ENCODE results near the gene SLC7A14.

SLC7A14 gene

DNA sequence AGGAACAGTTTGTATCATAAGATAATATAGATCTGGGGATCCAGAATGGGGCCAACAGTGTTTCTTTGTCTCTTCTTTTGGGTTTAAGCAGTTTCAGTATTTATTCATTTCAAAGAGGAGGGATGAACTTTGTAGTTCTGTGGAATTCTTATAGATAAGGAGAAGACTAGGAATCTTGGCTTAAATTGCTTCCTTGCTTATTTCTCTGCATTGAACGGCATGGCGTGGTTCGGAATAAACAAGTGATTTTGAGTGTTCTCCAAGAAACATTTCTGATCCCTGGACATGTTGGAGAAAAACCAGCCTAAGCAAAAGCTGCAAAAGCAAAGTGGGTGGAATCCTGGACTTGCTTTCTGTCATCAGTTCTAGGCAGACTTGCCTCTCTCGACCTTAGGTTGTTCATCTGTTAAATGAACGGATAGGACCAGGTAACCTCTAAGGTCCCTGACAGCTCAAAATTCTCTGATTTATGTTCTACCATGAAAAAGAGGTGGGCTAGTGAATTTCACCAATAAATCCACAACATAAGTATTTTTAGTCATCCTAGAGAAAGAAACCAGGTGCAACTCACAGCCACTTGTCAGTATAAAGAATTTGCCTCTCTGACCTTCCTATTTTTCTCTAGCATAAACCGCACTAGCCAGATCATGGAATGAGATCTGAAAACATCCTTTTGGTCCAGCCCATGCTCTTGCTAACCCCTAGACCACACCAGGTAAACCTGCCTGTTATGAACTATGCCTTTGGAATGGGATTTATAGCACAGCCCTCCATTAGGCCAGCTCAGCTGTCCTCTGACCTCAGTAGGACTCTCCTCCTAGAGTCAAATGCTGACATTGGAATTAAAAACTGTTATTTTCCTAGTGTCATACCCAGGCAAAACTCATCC lies 88.4 kb downstream of the SLC7A14 start:
- DNase-seq (ENCODE audit: low spot score), result no peak

DNA sequence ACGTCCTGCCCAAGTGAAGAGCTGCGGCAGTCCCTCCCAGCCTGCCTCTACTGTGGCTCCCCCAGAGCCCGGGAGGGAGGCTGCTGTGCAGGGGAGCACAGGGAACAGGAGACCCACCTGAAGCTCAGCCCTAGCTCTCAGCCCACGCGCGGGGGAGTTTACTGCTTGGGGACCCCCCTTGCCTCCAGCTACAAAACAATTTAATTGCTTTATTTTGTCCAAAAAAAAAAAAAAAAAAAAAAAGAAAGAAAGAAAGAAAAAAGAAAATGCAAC lies 89.1 kb downstream of the SLC7A14 start:
- DNase-seq (ENCODE audit: low spot score), result no peak

DNA sequence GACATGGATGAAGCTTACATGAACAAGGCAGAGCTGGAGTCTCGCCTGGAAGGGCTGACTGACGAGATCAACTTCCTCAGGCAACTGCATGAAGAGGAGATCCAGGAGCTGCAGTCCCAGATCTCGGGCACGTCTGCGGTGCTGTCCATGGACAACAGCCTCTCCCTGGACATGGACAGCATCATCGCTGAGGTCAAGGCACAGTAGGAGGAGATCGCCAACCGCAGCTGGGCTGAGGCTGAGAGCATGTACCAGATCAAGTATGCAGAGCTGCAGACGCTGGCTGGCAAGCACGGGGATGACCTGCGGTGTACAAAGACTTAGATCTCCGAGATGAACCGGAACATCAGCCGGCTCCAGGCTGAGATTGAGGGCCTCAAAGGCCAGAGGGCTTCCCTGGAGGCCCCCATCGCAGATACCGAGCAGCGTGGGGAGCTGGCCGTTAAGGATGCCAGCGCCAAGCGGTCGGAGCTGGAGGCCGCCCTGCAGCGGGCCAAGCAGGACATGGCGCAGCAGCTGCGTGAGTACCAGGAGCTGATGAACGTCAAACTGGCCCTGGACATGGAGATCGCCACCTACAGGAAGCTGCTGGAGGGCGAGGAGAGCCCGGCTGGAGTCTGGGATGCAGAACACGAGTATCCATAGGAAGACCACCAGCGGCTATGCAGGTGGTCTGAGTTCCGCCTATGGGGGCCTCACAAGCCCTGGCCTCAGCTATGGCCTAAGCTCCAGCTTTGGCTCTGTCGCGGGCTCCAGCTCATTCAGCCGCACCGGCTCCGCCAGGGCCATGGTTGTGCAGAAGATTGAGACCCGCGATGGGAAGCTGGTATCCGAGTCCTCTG lies 89.6 kb downstream of the SLC7A14 start:
- no peak for DNase-seq (ENCODE audit: low spot score)

DNA sequence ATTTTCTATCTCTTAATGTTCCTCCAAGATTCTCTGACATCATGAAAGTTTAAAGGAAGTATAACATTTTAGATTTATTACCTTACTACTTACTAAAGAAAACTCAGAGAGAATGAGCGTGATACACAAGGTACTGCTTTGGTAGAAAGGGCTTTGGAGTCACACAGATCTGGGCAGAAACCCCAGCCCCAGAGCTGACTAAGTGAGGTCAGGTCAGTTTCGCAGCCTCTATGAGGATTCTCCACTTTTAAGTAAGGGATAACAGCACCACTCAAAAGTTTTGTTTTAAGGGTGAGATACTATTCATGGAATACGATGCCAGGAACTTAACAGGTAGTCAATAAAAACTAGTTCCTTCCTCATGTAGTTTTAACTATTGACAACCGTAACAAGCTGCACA lies 91.1 kb downstream of the SLC7A14 start:
- no peak for DNase-seq (ENCODE audit: low spot score)

DNA sequence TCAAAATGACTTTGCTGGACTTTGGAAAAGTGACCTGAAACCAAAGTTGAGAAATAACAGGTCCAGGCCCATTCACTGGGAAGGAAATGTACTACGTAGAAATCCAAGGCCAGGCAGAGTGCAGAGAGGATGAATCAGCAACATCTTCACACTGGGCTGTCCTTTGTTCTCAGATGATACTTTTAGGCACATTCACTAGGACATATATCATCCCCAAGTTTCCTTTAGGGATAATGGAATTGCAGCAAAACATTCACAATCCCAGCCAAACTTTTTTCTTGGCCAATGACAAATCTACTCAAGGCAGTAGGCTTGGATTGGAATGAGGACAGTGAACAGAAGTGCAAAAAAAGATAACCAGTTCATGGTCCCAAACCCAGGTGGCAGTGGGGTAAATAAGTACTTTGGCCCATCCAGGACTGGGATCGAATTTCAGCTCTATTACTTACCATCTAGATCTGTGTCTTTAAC lies 92.1 kb downstream of the SLC7A14 start:
- DNase-seq (ENCODE audit: low spot score), result no peak

DNA sequence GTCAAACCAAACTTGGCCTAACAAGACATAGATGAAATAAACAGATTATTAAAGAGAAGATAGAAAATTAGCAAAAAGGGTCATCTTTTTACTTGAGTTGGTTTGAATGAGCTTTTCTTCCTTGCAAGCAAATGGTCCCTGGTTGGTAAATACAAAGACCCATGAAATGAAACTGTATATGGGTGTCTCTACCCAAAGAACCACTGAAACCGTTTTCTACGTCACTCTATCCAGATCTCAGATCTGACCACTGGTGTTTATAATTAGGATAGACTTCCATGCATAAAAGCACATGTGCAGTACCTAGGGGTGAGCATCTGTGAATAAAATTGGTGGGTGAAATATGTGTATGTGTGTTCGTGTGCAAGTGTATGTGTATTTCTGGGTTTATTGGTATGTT lies 94.0 kb downstream of the SLC7A14 start:
- DNase-seq (ENCODE audit: low spot score), result no peak

DNA sequence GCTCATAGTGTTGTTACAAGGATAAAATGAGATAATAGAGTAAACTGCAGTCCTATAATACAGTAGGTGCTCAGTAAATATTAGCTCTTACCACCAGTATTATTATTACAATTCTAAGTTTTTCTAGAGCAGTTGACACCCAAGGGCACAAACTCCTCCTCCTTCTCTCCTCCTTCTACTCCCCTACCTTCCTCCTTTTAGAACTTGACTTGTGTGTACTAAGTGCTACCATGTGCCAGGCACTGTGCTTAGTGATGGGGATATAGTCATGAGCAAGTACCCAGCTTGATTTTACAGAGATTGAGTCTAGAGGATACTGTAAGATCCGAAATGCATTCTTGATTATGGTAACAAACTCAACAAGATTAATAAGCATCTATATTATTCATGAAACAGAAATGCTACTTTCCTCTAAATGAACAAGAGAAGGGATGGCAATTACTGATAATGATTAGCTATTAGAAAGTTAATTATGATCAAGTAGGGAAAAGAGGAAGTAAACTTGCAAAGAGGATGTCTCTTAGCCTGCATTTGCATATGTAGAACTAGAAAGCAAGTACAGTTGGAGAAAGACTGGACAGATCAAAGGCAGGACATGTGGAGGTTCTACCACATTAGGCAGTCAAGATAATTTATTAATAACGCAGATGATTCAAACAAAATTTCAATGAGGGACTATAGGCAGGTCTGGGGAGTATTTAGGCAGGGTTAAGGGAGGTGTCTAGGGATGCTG lies 94.9 kb downstream of the SLC7A14 start:
- no peak for DNase-seq (ENCODE audit: low spot score)

DNA sequence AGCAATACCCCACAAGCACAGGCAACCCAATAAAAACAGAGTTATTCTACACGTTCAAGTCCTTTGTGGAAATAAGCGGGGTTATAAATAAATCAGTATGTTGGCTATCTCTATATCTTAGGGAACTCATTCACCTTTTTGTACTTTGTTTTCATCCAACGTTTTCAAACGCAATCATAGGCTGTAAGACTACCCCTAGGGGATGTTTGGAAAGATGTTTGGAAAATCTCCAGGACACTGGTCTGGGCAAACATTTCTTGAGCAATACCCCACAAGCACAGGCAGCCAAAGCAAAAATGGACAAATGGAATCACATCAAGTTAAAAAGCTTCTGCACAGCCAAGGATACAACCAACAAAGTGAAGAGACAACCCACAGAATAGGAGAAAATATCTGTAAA lies 97.1 kb downstream of the SLC7A14 start:
- DNase-seq (ENCODE audit: low spot score), result no peak

DNA sequence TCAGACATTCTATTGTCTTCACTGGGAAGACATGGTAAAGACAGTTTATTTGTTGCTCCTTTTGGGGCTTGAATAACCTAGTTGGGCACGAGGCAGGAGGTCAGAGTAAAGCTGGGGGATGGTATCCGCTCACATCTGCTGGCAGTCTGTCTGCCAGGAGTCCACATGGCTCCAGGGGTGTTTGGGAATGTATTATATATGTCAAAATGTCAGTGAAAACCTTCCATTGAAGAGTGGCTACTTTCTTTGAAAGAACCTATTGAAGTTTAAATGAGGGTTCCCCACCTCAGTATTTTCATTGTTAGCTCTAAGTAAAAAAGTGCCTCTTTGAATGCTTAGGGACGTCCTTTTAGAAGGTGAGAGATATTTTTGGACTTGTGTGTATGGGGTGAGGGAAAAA lies 98.8 kb downstream of the SLC7A14 start:
- DNase-seq (ENCODE audit: low spot score), result no peak

DNA sequence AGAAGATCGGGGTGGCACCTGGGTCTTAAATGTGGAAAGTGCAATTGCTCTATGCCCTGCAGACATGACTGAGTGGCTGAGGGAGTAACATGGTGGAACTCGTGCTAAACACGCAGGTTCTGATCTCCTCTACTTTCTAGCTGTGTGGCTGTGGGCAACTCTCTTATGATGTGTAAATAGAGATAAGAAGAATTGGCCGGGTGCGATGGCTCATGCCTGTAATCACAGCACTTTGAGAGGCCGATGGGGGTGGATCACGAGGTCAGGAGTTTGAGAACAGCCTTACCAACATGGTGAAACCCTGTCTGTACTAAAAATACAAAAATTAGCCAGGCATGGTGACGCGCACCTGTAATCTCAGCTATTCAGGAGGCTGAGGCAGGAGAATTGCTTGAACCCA lies 99.5 kb downstream of the SLC7A14 start:
- no peak for DNase-seq (ENCODE audit: low spot score)

DNA sequence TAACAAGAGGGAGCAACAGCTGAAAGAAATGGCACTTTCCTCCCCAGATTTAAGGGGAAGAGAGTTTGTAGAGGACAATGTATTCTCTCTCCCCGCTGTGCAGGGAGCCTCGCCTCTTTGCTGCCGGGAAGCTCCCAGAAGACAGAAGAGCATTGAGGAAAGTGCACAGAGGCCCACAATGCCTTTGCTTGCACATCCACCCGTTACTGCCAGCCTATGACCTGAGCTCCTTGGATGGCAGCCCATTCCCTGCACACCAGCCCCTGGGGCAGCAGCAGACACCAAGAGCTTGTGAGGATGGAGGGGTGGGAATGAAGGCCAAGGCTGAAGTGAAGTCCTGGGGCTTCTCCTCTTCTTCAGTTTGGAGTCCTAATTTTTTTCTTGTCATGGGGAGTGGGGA lies 100.2 kb downstream of the SLC7A14 start:
- DNase-seq (ENCODE audit: low spot score), result no peak

DNA sequence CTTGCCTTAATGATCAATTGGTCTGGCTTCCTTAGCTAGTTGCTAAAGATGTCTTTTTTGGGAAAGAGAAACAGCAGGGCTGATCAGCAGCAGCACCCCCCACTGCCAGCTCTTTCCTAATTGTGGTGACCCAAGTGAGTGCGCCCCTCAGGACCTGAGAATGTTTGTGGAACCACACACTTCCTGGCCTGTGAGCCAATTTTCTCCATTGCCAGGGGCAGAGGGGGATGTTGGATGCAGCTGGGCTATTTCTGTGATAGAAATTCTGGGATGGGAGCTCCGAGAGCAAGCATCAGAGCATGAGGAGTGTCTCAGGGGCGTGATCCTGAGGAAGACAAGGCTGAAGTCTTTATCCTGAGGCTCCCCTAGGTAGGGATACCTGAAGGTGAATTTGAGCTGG lies 100.6 kb downstream of the SLC7A14 start:
- DNase-seq (ENCODE audit: low spot score), result no peak

DNA sequence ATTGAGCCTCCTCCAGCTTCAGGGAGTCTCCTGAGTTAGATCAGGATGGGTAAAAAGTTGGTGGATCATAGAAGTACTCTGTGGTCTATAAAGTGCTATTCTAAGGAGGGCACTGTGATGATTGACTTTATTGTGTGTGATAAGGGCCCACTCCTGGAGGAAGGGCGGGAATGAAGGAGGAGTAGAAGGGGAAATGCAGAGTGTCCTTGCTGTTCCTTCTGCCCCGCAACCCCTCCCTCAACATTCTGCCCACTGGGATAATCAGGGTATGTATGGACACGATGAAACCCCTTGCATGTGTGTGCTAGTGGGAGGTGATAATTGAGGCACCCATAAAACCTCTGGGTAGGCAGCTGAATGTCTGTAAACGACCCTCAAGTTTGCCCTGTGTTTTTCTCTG lies 101.0 kb downstream of the SLC7A14 start:
- DNase-seq (ENCODE audit: low spot score), result no peak

DNA sequence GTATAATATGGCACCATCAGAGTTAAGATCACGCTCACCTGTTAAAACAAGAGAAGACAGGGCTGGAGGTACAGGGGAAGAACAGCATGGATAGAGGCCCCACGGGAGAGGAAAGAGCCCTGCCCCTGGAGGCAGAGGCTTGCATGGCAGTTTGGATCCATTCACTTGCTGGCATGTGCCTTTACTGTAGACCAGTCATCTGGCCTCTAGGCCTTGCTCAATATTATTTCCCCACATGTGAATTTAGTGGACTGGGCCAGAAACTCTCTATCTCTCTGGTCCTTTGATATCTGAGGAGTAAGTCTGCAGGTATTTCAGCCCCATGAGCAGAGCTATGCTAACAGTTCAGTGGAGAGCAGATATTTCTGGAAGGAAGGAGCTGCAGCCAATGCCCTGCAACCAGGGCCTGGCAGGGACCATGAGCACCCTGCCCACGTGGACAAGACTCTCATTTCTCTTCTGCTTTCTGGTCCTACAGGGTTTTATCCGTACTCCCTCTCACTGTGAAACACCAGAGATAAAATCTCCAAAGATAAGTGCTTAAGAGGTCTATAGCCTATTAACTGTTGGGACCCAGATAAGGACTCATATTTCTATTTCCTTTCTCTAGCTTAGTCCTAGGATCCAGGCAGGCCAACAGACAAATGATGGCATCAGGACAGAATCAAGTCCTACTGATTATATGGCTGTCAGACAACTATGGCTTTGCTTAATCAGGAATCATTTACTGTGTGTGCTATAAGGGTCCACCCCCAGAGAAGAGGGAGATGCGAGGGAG lies 102.2 kb downstream of the SLC7A14 start:
- DNase-seq (ENCODE audit: low spot score), result peak; percentile 79

DNA sequence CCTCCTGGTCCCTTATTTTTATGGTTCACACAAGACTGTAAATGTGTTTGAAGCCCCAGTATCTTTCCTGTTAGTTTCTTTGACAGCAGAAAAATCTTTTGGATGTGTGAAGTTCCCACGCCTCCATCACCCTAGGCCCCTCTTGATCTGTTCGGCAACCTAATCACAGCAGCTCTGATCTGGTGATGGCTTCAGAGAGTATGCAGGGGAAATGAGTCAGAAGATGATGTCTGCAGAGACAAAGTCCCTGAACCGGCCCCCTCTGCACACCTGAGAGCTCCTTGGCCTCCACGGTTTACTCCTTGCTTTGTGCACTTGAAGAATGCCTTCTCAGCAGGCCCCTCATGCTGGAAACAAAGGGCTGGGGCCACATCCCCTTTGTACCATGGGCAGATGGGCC lies 103.7 kb downstream of the SLC7A14 start:
- DNase-seq (ENCODE audit: low spot score), result no peak

DNA sequence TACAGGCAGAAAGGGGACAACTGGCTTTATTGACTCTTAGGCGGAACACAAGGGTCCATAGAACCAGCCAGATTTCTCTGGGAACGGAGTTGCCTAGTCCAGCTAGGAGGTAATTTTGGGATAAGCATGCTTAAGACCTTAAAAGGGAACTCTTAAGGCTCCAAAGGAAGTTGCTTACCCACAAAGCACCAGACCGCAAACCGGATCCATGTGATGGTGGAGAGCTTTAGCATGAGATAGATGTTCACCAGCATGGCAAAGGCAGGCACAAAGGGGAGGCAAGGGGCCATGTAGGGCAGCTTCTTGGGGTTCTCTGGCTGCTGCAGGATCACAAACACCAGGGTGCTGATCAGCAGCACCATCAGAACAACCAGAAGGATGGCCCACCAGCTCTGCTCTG lies 105.8 kb downstream of the SLC7A14 start:
- DNase-seq (ENCODE audit: low spot score), result no peak

DNA sequence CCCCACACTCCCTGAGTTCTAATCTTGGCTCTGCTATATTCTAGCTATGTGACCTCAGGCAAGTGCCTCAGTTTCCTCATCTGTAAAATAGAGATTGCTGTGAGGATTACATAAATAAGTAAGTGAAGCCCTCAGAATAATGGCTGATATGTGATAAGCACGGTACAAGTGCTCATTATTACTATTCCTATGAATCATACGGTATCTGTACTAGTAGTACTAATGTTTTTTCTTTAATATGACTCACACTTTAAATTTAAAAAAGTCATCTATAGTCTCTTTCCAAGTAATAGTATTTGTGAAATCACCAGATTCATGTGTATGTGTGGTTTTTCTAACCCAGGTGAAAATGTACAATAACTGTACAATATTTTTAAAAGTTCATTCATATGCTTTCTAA lies 108.5 kb downstream of the SLC7A14 start:
- DNase-seq (ENCODE audit: low spot score), result no peak

DNA sequence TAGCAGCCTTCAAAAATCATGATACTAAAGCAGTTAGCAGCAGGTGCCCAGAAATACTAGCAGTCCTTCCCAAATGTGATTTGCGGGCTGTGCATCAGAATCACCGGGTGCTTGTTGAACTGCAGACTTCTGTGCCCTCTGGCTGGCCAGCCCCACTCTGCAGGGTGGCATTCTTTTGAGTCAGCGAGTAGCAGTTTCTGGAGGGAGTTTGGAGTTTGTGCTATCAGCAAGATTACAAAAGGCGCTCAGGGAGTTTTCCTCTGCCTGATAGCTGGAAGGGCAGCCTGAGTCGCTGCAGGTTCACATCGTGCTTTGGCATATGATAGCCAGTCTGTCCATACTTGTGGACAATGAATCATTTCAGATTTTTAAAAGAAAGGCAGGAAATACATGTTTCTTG lies 109.6 kb downstream of the SLC7A14 start:
- DNase-seq (ENCODE audit: low spot score), result no peak

DNA sequence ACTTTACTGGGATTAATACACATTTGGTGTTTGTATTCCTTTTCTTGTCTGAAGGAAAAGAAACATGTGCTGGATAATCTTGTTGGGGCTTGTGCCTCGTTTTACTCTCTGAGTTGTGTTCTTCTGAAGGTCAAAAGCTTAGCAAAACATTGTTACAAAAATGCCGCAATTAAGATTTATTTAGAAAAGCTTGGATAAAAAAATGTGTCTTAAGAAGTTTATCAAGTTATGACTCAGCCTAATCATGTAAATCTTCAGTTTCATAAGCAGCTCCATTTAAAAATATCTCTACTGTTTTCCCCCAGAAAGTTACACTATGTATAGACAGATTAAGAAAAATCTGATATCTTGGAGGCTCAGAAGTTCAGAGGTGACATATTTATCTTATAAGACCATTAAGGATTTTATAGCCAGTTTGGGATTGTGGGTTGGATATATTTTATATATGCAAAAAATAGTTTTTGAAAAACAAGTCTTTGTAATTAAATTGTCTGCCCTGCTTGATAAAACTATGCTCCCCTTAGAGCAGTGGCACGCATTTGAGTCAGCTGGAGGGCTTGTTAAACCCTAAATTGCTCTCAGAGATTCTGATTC lies 110.7 kb downstream of the SLC7A14 start:
- DNase-seq (ENCODE audit: low spot score), result no peak

DNA sequence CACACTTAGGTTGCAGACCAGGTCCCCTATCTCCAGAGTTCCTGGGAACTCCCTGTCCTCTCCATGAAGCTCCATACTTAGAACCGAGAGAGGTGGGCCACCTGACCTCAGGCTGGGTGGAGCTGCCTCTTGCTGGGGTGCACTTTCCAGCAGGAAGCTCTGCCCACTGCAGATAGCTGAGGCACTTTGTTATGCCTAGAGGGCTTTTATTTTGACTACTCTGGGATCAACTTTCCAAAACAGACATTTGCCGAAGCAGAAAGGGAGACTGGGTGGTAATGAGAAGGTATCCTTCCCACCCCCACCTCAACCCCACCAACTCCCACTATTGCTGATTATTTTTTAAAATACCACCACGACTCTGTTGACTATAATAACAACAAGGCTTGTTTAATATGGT lies 112.5 kb downstream of the SLC7A14 start:
- DNase-seq (ENCODE audit: low spot score), result no peak

DNA sequence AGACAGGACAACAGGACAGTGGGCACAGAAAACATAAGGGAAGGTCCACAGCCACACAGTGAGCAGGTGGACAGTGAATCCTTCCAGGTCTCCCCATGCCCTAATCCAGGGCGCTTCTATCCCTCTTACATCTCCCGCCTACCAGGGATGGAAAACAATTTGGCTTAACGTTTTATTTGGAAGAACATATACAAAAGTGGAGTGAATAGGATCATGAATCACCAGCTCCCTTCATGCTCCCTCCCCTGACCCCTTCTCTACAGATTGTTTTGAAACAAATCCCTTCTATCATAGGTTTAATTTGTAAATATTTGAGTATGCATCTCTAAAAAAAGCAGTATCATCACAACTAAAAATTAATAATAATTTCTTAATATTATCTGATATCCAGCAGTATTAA lies 114.7 kb downstream of the SLC7A14 start:
- DNase-seq (ENCODE audit: low spot score), result no peak
